CD4-positive, alpha-beta memory T cell (primary cell): ENCODE measurements around the gene SPTB. TPM values are rescaled to one million over a fixed set of nuclear protein-coding genes. Genes with fewer than 3 reads are reported as not detected.
A peak's percentile ranks its signal among the peaks of the same experiment; 100 is the strongest.

ENCODE experiments used
- CTCF ChIA-PET: fragments of 350-600 bp; sonication (Branson Sonifier 250); formaldehyde crosslinking; loops from one replicate; lab custom pipeline; 2021; ENCODE audit warnings: inconsistent platforms; ENCODE audit not compliant: partially characterized antibody; lab: Charles Lee
- POLR2A ChIA-PET: fragments of 350-600 bp; sonication (Branson Sonifier 250); formaldehyde crosslinking; loops from one replicate; lab custom pipeline; 2021; ENCODE audit not compliant: partially characterized antibody; lab: Charles Lee
- DNase-seq, 5 donors: peaks; one replicate each; pipeline versions ENCODE4 v3.0.0 to v3.0.0-alpha.2; 2020 to 2022; ENCODE audit warnings: mixed read lengths in 1 of 5
- H3K27ac ChIP-seq: one replicate; pipeline ENCODE4 v1.7.0; 2013; ENCODE audit warnings: low read depth, low read length
- H3K27me3 ChIP-seq: 2 replicates; pipeline ENCODE4 v1.7.0; 2013; ENCODE audit warnings: mild to moderate bottlenecking, low read length, moderate library complexity; ENCODE audit not compliant: insufficient read depth
- H3K36me3 ChIP-seq: 2 replicates; pipeline ENCODE4 v1.7.0; 2013; ENCODE audit warnings: mild to moderate bottlenecking, low read length, moderate library complexity; ENCODE audit not compliant: insufficient read depth
- H3K4me1 ChIP-seq: 2 replicates; pipeline ENCODE4 v1.7.0; 2013; ENCODE audit warnings: mild to moderate bottlenecking, low read length, moderate library complexity; ENCODE audit not compliant: insufficient read depth
- H3K4me3 ChIP-seq, 2 donors: one replicate each; pipeline ENCODE4 v1.7.0; 2013; ENCODE audit warnings: low read length in 2 of 2, mild to moderate bottlenecking in 1 of 2
- H3K9me3 ChIP-seq, 2 donors: one replicate each; pipeline ENCODE4 v1.7.0; 2013; ENCODE audit warnings: low read length in 2 of 2, control low read depth in 1 of 2; ENCODE audit not compliant: control insufficient read depth in 1 of 2
- H3K27ac Mint-ChIP-seq, 7 donors: one replicate each; pipeline ENCODE4 v1.8.0; 2020 to 2021; ENCODE audit warnings: mixed read lengths in 7 of 7, mild to moderate bottlenecking in 6 of 7, inconsistent platforms in 3 of 7, moderate library complexity in 3 of 7
- H3K27me3 Mint-ChIP-seq, 2 donors: one replicate each; pipeline ENCODE4 v1.8.0; 2020 to 2021; ENCODE audit warnings: mixed read lengths in 2 of 2
- H3K36me3 Mint-ChIP-seq, 2 donors: one replicate each; pipeline ENCODE4 v1.8.0; 2020 to 2021; ENCODE audit warnings: mixed read lengths in 2 of 2, inconsistent platforms in 1 of 2, mild to moderate bottlenecking in 1 of 2
- H3K4me1 Mint-ChIP-seq, 4 donors: one replicate each; pipeline ENCODE4 v1.8.0; 2020 to 2021; ENCODE audit warnings: mixed read lengths in 4 of 4, mild to moderate bottlenecking in 1 of 4
- H3K4me3 Mint-ChIP-seq, 8 donors: one replicate each; pipeline ENCODE4 v1.8.0; 2020 to 2021; ENCODE audit warnings: mixed read lengths in 8 of 8, mild to moderate bottlenecking in 7 of 8, moderate library complexity in 6 of 8, inconsistent platforms in 3 of 8
- H3K9me3 Mint-ChIP-seq, 8 donors: one replicate each; pipeline ENCODE4 v1.8.0; 2020 to 2021; ENCODE audit warnings: mixed read lengths in 8 of 8, mild to moderate bottlenecking in 5 of 8, inconsistent platforms in 3 of 8, moderate library complexity in 1 of 8
- intact Hi-C: fragments of 100-400 bp; cut with micrococcal nuclease; formaldehyde crosslinking; loops from one replicate; pipeline ENCODE4 v1.15.1; 2023
- polyA plus RNA-seq, 2 donors: library from polyadenylated mRNA; unstranded; fragments of 300-500 nt; fragmentation: Illumina TruSeq; gene quantifications; one replicate each; pipeline ENCODE4 v1.2.3, GENCODE V29; 2021
- total RNA-seq, 2 experiments: library from RNA; stranded (reverse); gene quantifications; one replicate each; pipeline ENCODE4 v1.2.3, GENCODE V29; 2021

The SPTB gene
- total and polyA plus RNA-seq, 4 experiments from 2014 or later, result 0.03 to 0.37 (median 0.09) TPM; not detected in 1

DNA sequence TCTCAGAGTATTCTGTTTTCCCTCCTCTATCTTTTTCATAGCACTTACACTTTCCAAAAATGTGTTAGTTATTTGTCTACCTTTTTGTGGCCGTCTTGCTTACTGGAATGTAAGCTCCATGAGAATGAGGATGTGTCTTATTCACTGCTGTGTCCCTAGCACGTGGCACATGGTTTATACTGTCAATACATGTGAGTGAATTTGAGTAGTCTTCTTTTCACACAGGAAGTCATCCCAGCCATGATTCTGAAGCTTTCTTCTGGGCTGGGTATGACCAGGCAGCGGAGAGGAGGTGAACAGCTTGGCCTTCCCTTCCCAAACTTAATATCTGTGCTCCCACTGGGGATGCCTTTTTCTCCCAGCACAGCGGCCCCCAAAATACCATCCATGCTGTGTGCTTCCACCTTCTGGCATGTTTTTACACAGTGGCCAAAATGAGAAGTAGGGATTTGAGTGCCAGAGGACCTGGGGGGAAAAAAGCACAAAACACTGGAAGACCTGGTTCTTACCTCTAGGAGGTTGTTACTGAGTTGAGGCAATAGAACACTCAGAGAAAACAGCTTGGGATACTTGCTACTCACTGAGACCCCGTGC lies 165.2 kb downstream of the SPTB start:
- H3K27me3 ChIP-seq, result no peaks in the 10 kb centered on the region
- Mint-ChIP-seq H3K9me3 (peaks cover 0 to 23% (median 10%) of the 10 kb centered on the region in 8 donors), H3K27me3 (no peaks in the 10 kb centered on the region), H3K27ac (peak overlapping the region; percentile 10 to 95 (median 89)), H3K4me3 (peak overlapping the region in 7 of 8 donors; percentile 37 to 73 (median 60)), H3K36me3 (peaks cover 31% of the 10 kb centered on the region in 2 donors), H3K4me1 (peaks cover 67 to 99% (median 84%) of the 10 kb centered on the region in 4 donors)
- no peak overlapping the region for H3K4me3 ChIP-seq
- ChIA-PET POLR2A (interaction anchor here (0.9 to 15.7 kb wide), 5 partner anchors 9 to 42 kb away, joined by 3 to 469 read pairs (median 6); partner anchors contain the start of gene PLEKHG3), CTCF (interaction anchor here (0.7 to 1.6 kb wide), 4 partner anchors 10 to 15 kb away, joined by 3 to 5 read pairs (median 3); no protein-coding TSS in a partner anchor)
- no peaks in the 10 kb centered on the region for H3K36me3 ChIP-seq
- intact Hi-C loops, result no loop called here
- H3K4me1 ChIP-seq, result peaks cover 99% of the 10 kb centered on the region
- no peak for DNase-seq
- H3K9me3 ChIP-seq, result no peaks in the 10 kb centered on the region
- H3K27ac ChIP-seq, result peak overlapping the region; percentile 14

DNA sequence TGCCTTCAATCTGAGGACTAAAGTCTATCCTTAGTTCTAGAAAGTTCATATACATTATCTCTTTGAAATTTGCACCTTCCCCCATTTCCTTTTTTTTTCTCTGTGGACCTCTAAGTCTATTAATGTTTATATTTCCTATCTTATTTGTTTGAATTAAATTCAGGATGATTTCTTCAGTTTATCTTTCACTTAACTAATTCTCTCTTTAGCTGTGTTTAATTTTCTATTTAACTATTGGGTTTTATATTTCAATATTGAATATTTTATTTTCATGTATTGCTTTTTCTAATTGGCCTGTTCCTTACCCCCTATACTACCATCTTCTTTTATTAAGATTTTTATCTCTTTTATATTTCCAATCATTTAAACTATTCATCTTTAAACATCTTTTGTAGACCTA lies 166.0 kb downstream of the SPTB start:
- intact Hi-C loops, result no loop called here
- Mint-ChIP-seq H3K9me3 (peaks cover 0 to 23% (median 11%) of the 10 kb centered on the region in 8 donors), H3K4me1 (peaks cover 72 to 99% (median 87%) of the 10 kb centered on the region in 4 donors), H3K36me3 (peaks cover 26 to 31% of the 10 kb centered on the region in 2 donors), H3K27me3 (no peaks in the 10 kb centered on the region), H3K4me3 (peak overlapping the region in 5 of 8 donors; percentile 53 to 73 (median 61)), H3K27ac (peak overlapping the region in 6 of 7 donors; percentile 10 to 95 (median 88))
- no peaks in the 10 kb centered on the region for H3K9me3 ChIP-seq
- H3K36me3 ChIP-seq, result no peaks in the 10 kb centered on the region
- no peak for DNase-seq
- no peak overlapping the region for H3K4me3 ChIP-seq
- CTCF ChIA-PET, result interaction anchor here (1.6 kb wide), 1 partner anchor 9 kb away, joined by 5 read pairs; no protein-coding TSS in a partner anchor
- no peaks in the 10 kb centered on the region for H3K27me3 ChIP-seq
- H3K27ac ChIP-seq, result peak overlapping the region; percentile 14
- peaks cover 99% of the 10 kb centered on the region for H3K4me1 ChIP-seq
- POLR2A ChIA-PET, result interaction anchor here (1.0 to 15.7 kb wide), 4 partner anchors 10 to 43 kb away, joined by 4 to 469 read pairs (median 14); partner anchors contain the start of gene PLEKHG3

DNA sequence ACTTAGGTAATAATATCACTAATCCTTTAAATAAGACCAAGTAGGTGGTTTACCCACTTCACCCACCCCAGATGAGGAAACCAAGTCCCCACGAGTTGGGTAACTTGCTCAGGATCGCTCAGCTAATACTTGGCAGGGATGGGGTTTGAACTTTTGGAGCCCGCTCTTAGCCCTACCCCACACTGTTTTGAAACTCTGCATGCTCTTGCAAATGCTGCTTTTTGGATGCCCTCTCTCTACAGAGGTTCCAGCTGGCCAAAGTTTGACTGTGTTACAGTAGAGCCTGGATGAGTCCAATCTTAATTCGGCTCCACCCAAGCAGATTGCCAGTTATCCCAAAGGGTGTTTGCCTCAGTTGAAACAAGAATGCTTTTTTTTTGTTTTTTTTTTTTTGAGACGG lies 168.7 kb downstream of the SPTB start:
- Mint-ChIP-seq H3K9me3 (peaks cover 0 to 23% (median 11%) of the 10 kb centered on the region in 8 donors), H3K4me3 (peak overlapping the region in 6 of 8 donors; percentile 9 to 89 (median 33)), H3K27ac (peak overlapping the region; percentile 75 to 93 (median 78)), H3K27me3 (no peaks in the 10 kb centered on the region), H3K36me3 (peaks cover 17 to 23% of the 10 kb centered on the region in 2 donors), H3K4me1 (peaks cover 63 to 99% (median 82%) of the 10 kb centered on the region in 4 donors)
- CTCF ChIA-PET, result interaction anchor here (1.5 to 3.8 kb wide), 4 partner anchors 12 to 54 kb away, joined by 4 to 25 read pairs (median 6); no protein-coding TSS in a partner anchor
- H3K36me3 ChIP-seq, result no peaks in the 10 kb centered on the region
- H3K27me3 ChIP-seq, result no peaks in the 10 kb centered on the region
- no peak for DNase-seq
- no peak overlapping the region for H3K4me3 ChIP-seq
- intact Hi-C loops, result no loop called here
- H3K9me3 ChIP-seq, result no peaks in the 10 kb centered on the region
- H3K4me1 ChIP-seq, result peaks cover 98% of the 10 kb centered on the region
- POLR2A ChIA-PET, result interaction anchor here (0.8 to 21.0 kb wide), 4 partner anchors 10 to 47 kb away, joined by 4 to 469 read pairs (median 143); no protein-coding TSS in a partner anchor
- no peak overlapping the region for H3K27ac ChIP-seq

DNA sequence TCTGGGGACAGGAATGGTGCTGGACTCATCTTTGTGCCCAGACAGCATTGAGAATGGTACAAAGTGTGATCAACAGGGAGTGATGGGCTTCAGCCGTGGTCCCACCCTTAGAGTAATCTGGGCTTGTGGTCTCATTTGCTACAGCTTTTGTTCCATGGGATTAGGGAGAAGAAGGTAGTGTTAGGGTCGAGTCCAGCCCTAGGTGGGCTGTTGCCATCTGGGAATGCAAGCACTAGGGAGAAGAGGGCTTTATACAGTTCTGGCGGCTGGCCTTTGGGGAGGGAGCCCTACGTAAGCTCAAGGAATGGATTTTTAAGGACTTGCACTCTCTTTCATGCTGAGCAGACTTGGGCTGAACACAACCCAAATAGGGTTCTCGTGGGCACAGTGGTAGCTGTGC lies 170.6 kb downstream of the SPTB start:
- Mint-ChIP-seq H3K27me3 (no peaks in the 10 kb centered on the region), H3K4me3 (peak overlapping the region; percentile 71 to 89 (median 84)), H3K27ac (peak overlapping the region; percentile 78 to 95 (median 87)), H3K9me3 (peaks cover 0 to 18% (median 7%) of the 10 kb centered on the region in 8 donors), H3K36me3 (peaks cover 11 to 26% of the 10 kb centered on the region in 2 donors), H3K4me1 (peaks cover 55 to 90% (median 72%) of the 10 kb centered on the region in 4 donors)
- Histone ChIP-seq H3K36me3 (no peaks in the 10 kb centered on the region), H3K9me3 (no peaks in the 10 kb centered on the region), H3K4me1 (peaks cover 91% of the 10 kb centered on the region), H3K27me3 (no peaks in the 10 kb centered on the region), H3K27ac (peak overlapping the region; percentile 80), H3K4me3 (peak overlapping the region; percentile 37 to 46)
- ChIA-PET POLR2A (interaction anchor here (0.9 to 21.0 kb wide), 9 partner anchors 12 to 49 kb away, joined by 4 to 469 read pairs (median 9); no protein-coding TSS in a partner anchor), CTCF (interaction anchor here (1.1 to 8.0 kb wide), 8 partner anchors 9 to 183 kb away, joined by 3 to 67 read pairs (median 9); no protein-coding TSS in a partner anchor)
- intact Hi-C loops, result no loop called here
- no peak for DNase-seq

DNA sequence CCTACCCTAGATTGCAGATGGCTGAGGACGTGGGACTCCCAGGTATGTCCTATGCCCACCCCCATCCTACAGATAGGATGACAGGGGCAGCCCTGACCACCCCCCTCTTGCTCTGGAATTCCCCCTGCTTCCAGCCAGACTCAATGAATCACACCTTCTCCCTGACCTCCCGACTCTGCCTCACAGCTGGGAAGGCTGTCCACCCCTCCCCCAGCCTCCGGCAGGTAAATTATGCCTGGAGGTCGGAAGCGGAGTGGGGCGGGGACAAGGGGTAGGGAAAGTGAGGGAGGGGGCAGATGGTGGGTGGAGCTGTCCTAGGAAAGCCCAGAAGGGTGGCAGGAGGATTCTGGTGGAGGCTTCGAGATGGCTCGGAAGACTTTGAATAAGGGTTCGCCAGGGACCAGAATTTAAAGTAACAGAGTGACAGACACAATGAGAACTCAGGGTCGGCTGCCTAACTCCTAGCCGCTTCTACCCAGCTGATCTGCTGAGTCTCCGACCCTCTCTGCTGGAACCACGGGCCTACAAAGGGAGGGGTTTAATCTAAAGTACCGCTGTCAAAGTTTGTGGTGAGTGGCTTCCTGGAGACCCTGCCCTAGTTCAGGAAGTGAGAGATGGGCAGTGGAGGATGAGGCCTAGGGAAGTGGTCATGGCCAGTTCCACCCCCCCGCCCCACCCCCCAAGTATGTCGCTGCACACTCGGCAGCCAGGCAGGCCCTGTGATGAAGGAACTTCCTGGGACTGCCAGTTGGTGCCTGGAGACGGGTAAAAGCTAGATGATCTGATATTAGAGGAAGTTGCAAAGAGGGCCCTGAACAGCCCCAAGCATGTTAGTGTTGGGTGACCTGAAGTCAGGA lies 171.3 kb downstream of the SPTB start:
- intact Hi-C loops, result loop anchor here (1.0 kb wide), 2 partner anchors 15 to 48 kb away; no protein-coding TSS in a partner anchor

DNA sequence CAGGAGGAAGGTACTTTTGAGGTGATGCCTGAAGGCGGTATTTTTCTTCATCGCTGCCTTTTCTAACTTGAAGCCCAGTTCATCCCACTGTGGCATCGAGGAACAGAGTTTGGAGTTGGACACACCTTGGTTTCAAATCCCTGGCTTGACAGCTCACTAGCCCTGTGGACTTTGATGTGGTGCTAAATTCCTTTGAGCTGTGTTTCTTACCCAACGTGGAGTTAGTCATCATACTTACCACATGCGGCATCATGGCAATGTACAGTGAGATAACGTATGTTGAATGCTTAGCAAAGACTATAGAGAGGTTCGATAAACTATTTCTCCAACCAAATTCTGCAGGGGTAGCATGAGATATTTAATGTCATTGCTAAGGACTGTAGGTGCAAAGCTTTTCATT lies 172.0 kb downstream of the SPTB start:
- peak overlapping the region; percentile 80 for H3K27ac ChIP-seq
- Mint-ChIP-seq H3K9me3 (peaks cover 0 to 4% (median under 1%) of the 10 kb centered on the region in 8 donors), H3K36me3 (peaks cover 3 to 22% of the 10 kb centered on the region in 2 donors), H3K27me3 (no peaks in the 10 kb centered on the region), H3K4me3 (peak overlapping the region; percentile 65 to 89 (median 76)), H3K27ac (peak overlapping the region; percentile 78 to 95 (median 87)), H3K4me1 (peaks cover 53 to 88% (median 73%) of the 10 kb centered on the region in 4 donors)
- peak in 4 of 5 donors; percentile 37 to 83 (median 43) for DNase-seq
- no peaks in the 10 kb centered on the region for H3K9me3 ChIP-seq
- no peaks in the 10 kb centered on the region for H3K27me3 ChIP-seq
- no peak overlapping the region for H3K4me3 ChIP-seq
- ChIA-PET CTCF (interaction anchor here (0.7 to 8.0 kb wide), 7 partner anchors 9 to 54 kb away, joined by 3 to 67 read pairs (median 5); no protein-coding TSS in a partner anchor), POLR2A (interaction anchor here (0.8 to 21.0 kb wide), 9 partner anchors 13 to 51 kb away, joined by 3 to 469 read pairs (median 7); no protein-coding TSS in a partner anchor)
- H3K4me1 ChIP-seq, result peaks cover 91% of the 10 kb centered on the region
- no peaks in the 10 kb centered on the region for H3K36me3 ChIP-seq
- intact Hi-C loops, result loop anchor here (1.0 kb wide), 2 partner anchors 16 to 49 kb away; no protein-coding TSS in a partner anchor

More for the DNA sequence above, 171.3 kb downstream of the SPTB start:
- no peaks in the 10 kb centered on the region for H3K27me3 Mint-ChIP-seq
- DNase-seq, result peak; percentile 45 to 85 (median 55)
- H3K36me3 Mint-ChIP-seq, result peaks cover 4 to 25% of the 10 kb centered on the region in 2 donors
- Histone ChIP-seq H3K27me3 (no peaks in the 10 kb centered on the region), H3K4me1 (peaks cover 91% of the 10 kb centered on the region), H3K9me3 (no peaks in the 10 kb centered on the region), H3K27ac (peak overlapping the region; percentile 80), H3K36me3 (no peaks in the 10 kb centered on the region), H3K4me3 (peak overlapping the region; percentile 37 to 46)
- peak overlapping the region; percentile 71 to 89 (median 84) for H3K4me3 Mint-ChIP-seq
- CTCF ChIA-PET, result interaction anchor here (1.1 to 8.0 kb wide), 9 partner anchors 10 to 183 kb away, joined by 3 to 67 read pairs (median 8); no protein-coding TSS in a partner anchor
- POLR2A ChIA-PET, result interaction anchor here (0.8 to 21.0 kb wide), 11 partner anchors 13 to 50 kb away, joined by 3 to 469 read pairs (median 8); no protein-coding TSS in a partner anchor
- peak overlapping the region; percentile 78 to 95 (median 87) for H3K27ac Mint-ChIP-seq
- peaks cover 54 to 88% (median 72%) of the 10 kb centered on the region in 4 donors for H3K4me1 Mint-ChIP-seq
- peaks cover 0 to 11% (median 4%) of the 10 kb centered on the region in 8 donors for H3K9me3 Mint-ChIP-seq
